GM19351 (cell line): ENCODE data around the gene SPACDR.
"Not testable (repeated sequence)": the region's sequence is repeated elsewhere in the genome, so short reads cannot be mapped to it uniquely, and the experiment has no call there.

Source experiments
- ATAC-seq: cut with Tn5 transposase; IDR thresholded peaks from one replicate; pipeline ENCODE4 v1.9.1; 2021; ENCODE audit warnings: mild to moderate bottlenecking, moderate library complexity; ENCODE audit not compliant: unreplicated experiment

SPACDR gene, protein sequence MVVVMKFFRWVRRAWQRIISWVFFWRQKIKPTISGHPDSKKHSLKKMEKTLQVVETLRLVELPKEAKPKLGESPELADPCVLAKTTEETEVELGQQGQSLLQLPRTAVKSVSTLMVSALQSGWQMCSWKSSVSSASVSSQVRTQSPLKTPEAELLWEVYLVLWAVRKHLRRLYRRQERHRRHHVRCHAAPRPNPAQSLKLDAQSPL

DNA sequence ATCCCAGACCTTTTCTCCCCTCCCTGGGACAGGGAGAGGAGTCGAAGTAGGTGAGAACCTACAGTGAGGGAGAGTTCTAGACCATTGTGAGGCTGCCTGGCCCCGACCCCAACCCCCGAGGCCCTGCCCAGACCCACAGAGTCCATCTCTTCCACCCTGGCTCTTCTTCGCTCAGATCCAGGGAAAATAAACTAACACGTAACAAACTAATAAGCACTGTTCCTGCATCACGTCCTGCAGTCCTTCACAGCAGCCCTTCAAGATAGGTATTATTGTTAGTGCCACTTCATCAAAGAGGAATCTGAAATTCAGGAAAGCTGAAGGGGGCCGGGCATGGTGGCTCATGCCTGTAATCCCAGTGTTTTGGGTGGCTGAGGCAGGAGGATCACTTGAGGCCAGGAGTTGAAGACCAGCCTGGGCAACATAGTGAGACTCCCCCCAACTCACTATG, at the start of gene SPACDR:
TSS of gene SPACDR (minus strand) at position 51 of the 451 bp plus-strand sequence. CDS start 235 bp downstream, outside the sequence.
- ATAC-seq, result no peak

DNA sequence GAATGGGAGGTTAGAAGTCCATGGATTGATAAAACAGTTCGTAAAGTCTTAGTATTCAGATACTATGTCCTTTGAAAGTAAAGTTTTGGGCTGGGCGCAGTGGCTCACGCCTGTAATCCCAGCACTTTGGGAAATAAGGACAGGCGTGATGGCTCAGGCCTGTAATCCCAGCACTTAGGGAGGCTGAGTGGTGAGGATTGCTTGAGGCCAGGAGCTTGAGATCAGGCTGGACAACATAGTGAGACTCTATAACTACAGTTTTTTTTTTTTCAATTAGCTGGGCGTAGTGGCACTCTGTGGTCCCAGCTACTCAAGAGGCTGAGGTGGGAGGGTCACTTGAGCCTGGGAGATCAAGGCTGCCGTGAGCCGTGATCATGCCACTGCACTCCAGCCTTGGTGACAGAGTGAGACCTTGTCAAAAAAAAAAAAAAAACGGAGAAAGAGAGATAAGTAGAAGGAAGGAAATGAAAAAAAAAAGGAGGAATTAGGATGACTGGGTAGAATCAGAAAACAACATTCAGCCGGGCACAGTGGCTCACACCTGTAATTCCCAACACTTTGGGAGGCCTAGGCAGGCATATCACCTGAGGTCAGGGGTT, 49.3 kb upstream of the SPACDR start:
- no peak for ATAC-seq

DNA sequence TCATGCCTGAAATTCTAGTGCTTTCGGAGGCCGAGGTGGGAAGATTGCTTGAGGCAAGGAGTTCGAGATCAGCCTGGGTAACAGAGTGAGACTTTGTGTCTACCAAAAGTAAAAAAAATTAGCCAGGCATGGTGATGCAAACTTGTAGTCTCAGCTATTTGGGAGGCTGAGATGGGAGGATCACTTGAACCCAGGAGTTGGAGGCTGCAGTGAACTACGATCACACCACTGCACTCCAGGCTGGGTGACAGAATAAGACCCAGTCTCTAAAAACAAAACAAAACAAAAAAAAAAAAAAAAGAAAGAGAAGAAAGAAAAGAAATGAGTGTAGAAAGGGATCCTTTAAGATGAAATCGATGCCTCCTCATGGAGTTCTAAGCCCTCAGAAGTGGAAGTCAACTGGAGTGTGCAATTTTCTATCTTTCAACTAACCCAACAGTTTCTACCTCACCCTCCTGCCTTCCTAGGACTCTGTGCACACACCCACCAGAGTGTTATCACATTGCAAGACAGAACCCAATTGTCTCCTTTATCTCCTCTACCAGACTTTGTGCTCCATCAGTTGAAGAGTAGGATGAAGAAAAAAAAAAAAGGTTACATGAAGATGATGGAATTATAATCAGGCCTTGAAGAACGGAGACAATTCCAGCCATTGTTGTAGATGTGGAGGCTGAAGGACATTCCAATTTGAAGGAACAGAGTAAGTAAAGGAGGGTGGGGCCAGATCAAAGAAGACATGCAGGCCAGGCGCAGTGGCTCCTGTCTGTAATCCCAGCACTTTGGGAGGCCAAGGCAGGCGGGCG, 46.6 kb upstream of the SPACDR start:
- no peak for ATAC-seq

DNA sequence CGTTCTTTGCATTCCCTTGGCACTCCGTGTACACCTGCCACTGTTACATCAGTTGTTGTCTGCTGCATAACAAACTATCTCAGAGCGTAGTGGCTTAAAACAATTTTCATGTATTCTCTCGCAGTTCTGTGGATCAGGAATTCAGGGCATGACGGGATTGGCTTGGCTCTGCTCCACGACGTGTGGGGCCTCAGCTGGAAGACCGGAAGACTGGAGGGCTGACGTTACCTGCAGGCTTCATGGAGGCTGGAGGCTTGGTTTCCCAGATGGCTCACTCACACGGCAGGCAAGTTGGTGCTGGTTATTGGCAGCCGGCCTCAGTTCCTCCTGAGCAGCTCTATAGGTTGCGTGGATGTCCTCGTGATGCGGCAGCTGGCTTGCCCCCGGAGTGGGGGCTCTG, 45.2 kb upstream of the SPACDR start:
- no peak for ATAC-seq

DNA sequence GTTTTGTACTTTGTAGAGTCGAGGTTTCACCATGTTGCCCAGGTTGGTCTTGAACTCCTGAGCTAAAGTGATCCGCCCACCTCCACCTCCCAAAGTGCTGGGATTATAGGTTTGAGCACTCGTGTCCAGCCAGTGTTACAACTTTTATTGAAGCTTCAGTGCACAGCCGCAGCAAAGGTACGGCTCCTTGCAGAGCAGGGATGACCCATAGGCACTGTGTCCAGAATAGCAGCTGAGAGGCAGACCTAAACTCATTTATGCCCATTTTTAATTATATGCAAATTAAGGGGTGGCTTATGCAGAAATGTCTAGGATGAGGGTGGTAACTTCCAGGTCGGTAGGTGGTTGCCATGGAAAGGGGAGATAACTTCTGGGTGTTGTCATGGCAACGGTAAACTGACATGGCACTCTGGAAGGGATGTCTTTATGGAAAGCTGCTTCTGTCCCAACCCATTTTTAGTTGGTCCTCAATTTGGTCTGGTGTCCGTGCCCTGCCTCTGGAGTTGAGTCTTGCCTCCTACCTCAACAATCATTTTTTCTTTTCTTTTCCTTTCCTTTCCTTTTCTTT, 42.4 kb upstream of the SPACDR start:
- ATAC-seq, result no peak

DNA sequence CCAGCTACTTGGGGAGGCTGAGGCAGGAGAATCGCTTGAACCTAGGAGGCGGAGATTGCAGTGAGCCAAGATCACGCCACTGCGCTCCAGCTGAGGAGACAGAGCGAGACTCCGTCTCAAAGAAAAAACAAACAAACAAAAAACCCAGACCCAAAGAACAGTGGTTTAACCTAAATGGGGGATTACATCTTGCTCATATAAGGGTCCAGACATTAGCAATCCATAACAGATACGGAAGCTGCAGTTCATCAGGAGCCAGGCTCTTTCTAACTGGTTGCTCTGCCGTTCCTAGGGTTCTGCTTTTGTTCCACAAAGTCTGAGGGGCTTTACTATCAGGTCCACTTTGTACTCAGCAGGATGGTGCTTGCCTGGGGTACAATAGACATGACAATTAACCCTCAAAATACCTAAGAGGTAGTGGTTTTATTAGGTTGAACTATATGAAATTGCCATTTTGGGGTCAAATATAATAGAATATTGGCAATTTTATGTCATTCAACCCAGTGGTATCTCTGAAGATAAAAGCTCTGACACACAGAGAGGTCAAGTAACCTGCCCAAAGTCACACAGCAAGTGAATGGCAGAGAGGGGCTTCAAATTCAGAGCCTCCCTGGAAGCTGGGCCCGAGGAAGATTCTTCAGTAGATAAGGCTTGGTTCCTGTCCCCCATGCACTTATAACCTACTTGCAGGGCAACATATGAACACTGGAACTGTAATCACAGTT, 41.0 kb upstream of the SPACDR start:
- no peak for ATAC-seq

DNA sequence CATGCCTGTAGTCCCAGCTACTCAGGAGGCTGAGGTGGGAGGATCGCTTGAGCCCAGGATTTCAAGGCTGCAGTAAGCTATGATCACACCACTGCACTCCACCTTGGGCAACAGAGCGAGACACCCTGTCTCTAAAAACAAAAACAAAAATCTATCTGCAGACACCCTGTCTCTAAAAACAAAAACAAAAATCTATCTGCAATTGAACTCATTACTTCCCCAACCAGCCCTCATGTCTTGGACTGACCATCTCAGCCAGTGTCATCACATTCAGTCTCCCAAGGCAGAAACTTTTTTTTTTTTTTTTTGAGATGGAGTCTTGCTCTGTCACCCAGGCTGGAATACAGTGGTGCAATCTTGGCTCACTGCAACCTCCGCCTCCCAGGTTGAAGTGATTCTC, 40.0 kb upstream of the SPACDR start:
- not testable (repeated sequence) for ATAC-seq

DNA sequence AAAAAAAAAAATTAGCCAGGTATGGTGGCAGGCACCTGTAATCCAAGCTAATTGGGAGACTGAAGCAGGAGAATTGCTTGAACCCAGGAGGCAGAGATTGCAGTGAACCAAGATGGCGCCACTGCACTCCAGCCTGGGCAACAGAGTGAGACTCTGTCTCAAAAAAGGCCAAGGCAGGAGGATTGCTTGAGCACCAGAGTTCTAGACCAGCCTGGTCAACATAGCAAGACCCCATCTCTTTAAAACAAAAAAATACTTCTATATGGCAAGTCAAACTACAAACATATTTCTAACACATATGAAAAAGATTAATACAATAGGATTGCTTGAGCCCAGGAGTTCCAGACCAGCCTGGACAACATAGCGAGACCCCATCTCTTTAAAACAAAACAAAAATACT, 36.7 kb upstream of the SPACDR start:
- ATAC-seq, result not testable (repeated sequence)

DNA sequence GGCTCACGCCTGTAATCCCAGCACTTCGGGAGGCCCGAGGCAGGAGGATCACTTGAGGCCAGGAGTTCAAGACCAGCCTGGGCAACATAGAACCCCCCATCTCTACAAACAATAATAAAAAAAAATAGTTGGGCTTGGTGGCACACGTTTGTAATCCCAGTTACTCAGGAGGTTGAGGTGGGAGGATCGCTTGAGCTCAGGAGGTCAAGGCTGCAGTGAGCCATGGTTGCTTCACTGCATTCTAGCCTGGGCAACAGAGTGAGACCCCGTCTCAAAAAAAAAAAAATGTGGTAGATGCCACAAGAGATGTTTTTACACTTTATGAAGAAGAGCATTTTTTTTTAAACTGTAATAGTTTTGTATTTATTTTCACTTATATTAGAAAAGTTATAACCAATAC, 32.4 kb upstream of the SPACDR start:
- ATAC-seq, result no peak

DNA sequence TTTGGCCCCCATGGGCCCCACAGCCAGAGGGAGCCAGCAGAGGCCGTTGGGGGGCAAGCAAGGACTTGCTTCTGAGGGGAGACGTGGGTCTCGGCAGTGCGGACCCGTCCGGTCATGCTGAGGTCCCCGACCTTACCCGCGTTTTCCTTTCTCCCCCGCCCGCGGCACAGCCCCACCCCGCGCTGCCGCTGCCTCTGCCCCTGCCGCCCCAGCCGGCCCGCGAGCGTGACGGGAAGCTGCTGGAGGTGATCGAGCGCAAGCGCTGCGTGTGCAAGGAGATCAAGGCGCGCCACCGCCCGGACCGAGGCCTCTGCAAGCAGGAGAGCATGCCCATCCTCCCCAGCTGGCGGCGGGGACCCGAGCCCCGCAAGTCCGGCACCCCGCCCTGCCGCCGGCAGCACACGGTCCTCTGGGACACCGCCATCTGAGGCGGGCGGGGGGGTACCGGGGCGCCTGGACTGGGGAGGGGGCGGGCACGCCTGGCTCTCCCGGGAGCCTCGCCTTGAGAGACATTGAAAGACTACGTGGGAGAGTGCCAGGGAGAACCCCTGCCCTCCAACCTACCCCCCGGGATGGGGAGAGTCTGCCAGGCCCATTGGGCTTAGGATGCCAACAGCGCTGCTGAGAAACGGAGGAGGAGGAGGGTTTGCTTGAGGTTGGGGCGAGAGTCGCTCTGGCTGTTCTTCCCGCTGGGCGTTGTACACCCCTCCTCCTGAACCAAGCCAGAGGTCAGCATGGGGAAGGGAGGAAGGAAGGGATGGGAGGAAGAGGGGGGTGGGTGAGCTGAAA, 29.6 kb upstream of the SPACDR start:
- ATAC-seq, result no peak

DNA sequence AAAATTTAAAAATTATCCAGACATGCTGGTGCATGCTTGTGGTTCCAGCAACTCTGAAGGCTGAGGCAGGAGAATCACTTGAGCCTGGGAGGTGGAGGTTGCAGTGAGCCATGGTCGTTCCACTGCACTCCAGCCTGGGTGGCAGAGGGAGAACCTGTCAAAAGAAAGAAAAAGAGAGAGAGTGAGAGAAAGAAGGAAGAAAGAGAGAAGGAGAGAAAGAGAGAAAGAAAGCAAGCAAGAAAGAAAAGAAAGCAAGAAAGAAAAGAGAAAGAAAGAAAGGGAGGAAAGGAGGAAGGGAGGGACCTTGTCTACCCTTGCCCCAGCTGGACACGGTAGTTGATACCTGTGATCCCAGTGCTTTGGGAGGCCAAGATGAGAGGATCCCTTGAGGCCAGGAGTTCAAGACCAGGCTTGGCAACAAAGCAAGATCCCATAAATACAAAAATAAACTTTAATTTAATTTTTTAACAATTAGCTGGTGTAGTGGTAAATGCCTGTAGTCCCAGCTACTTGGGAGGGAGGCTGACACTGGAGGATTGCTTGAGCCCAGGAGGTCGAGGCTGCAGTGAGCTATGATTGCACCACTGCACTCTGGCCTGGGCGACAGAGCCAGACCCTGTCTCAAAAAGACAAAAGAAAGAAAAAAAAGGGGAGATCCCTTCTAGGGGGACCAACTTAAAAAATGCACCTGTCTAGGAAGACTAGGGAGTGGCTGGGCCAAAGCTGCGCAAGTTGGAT, 28.8 kb upstream of the SPACDR start:
- no peak for ATAC-seq

DNA sequence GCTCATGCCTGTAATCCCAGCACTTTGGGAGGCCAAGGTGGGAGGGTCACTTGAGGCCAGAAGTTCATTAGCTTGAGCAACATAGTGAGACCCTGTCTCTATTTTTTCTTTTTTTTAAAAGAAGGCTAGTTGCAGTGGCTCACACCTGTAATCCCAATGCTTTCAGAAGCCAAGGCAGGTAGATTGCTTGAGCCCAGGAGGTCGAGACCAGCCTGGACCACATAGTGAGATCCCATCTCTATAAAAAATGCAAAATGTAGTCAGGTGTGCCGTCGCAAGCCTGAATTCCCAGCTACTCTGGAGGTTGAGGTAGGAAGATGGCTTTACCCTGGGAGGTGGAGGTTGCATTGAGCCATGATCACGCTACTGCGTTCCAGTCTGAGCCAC, 27.1 kb upstream of the SPACDR start:
- ATAC-seq, result no peak

DNA sequence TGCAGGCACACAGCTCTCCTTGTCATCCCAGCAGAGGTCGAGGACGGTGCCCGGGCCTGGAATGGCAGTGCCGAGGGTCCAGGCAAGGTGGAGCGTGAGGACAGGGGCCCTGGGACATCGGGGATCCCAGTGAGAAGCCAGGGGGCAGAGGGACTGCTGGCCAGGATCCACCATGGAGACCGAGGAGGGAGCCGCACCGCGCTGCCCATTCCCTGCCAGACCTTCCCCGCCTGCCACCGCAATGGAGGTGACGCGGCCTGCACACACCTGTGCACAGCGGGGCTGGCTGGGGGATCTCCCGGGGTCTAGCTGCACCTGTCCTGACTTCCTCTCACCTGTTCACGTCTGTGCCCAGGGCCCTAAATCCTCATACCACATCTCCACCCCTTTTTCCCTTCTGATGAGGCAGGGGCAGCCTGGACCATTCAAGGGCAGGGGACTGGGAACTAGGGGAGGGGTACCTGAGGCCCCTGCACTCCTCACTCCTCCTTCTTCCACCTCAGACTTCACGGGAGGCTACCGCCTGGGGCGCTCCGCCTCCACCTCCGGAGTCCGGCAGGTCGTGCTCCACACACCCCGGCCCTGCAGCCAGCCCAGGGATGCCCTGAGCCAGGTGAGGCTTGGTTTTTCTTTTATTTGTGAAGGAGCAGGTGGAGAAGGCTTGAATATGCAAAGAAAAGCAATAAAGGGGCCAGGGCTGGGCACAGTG, 26.6 kb upstream of the SPACDR start:
- ATAC-seq, result no peak

DNA sequence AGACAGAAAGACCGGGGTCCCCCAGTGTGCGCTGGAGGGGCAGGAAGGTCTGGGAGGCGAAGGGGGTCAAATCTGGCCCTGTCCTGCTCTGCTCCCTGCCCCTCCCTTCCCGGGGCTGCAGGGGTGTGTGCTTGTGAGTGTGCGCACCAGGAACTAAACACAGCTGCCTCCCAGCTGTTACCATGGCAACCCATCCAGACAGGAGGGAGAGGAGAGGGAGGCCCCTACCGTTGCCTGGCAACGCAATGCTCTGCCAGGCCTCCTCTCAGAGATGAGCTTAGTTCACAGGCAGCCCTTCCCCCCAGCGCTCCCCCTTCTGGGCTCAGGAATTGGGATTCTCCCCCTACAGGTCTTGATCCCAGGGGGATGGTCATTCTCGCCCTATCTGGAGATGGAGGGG, 25.8 kb upstream of the SPACDR start:
- ATAC-seq, result no peak

DNA sequence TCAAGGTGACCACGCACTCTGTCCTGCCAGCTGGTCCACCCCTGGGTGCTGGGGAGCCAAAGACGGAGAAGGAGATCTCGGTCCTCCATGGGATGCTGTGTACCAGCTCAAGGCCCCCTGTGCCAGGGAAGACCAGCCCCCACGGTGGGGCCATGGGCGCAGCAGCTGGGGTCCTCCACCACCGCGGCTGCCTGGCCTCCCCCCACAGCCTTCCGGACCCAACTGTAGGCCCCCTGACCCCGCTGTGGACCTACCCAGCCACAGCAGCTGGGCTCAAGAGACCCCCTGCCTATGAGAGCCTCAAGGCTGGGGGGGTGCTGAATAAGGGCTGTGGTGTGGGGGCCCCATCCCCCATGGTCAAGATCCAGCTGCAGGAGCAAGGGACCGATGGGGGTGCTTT, 25.1 kb upstream of the SPACDR start:
- no peak for ATAC-seq

DNA sequence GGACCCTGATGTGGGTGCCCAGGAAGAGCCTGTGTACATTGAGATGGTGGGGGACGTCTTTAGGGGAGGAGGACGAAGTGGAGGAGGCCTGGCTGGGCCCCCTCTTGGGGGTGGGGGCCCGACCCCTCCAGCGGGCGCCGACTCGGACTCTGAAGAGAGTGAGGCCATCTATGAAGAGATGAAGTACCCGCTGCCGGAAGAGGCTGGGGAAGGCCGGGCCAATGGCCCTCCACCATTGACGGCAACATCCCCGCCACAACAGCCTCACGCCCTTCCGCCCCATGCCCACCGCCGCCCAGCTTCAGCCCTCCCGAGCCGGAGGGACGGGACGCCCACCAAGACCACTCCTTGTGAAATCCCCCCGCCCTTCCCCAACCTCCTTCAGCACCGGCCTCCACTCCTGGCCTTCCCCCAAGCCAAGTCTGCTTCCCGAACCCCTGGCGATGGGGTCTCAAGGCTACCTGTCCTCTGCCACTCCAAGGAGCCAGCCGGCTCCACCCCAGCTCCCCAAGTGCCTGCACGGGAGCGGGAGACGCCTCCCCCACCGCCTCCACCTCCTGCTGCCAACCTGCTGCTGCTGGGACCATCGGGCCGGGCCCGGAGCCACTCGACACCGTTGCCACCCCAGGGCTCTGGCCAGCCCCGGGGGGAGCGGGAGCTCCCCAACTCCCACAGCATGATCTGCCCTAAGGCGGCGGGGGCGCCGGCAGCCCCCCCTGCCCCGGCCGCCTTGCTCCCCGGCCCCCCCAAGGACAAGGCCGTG, 24.5 kb upstream of the SPACDR start:
- ATAC-seq, result no peak

DNA sequence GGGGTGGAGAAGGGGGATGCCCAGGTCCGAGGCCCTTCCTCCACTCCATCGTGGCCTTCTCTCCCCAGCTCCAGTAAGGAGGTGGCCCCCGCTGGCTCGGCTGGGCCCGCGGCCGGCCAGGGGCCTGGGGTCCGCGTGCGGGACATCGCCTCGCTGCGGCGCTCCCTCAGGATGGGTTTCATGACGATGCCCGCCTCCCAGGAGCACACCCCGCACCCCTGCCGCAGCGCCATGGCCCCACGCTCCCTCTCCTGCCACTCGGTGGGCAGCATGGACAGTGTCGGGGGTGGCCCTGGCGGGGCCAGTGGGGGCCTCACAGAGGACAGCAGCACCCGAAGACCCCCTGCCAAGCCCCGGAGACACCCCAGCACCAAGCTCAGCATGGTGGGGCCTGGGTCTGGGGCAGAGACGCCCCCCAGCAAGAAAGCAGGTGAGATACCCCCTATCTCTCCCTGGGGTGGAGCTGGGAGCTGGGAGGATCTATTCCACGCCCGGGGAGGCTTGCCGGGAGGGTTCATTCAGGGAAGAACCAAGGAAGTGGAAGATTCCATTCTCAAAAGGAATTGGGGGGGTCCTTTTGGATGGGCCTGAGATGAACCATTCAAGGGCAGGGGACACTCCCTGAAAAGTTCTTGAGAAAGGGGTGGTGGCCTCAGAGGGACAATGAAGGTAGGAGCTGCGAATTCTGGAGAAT, 22.8 kb upstream of the SPACDR start:
- no peak for ATAC-seq
